KMS-11 (cell line): ENCODE results near the gene LARP4B.

Experiments
- H2AFZ ChIP-seq: fragments of 200-600 bp; sonication (generic); 2 replicates; pipeline ENCODE4 v1.6.1; 2016; ENCODE audit warnings: antibody characterized with exemption, mixed run types, low read depth
- H3K27ac ChIP-seq: fragments of 200-600 bp; sonication (generic); 2 replicates; pipeline ENCODE4 v1.6.1; 2016; ENCODE audit warnings: mild to moderate bottlenecking, mixed run types
- H3K27me3 ChIP-seq: fragments of 200-600 bp; sonication (generic); 2 replicates; pipeline ENCODE4 v1.6.1; 2017; ENCODE audit warnings: mild to moderate bottlenecking, low read depth, mixed run types, moderate library complexity; ENCODE audit not compliant: insufficient read depth
- H3K36me3 ChIP-seq: fragments of 200-600 bp; sonication (generic); 2 replicates; pipeline ENCODE4 v1.6.1; 2017; ENCODE audit warnings: mild to moderate bottlenecking, mixed run types; ENCODE audit not compliant: insufficient read depth
- H3K4me1 ChIP-seq: fragments of 200-600 bp; sonication (generic); 2 replicates; pipeline ENCODE4 v1.6.1; 2016; ENCODE audit warnings: mild to moderate bottlenecking, low read depth, mixed run types; ENCODE audit not compliant: poor library complexity, severe bottlenecking
- H3K4me2 ChIP-seq: fragments of 200-600 bp; sonication (generic); 2 replicates; pipeline ENCODE4 v1.7.0; 2016; ENCODE audit warnings: mild to moderate bottlenecking, mixed run types
- H3K4me3 ChIP-seq: fragments of 200-600 bp; sonication (generic); IDR thresholded peaks from 2 replicates; pipeline ENCODE4 v1.6.1; 2017; ENCODE audit warnings: low read depth, low read length, mixed read lengths; ENCODE audit not compliant: insufficient read depth
- H3K79me2 ChIP-seq: fragments of 200-600 bp; sonication (generic); 2 replicates; pipeline ENCODE4 v1.6.1; 2016; ENCODE audit warnings: low read depth, mixed run types; ENCODE audit not compliant: insufficient read depth
- H3K9ac ChIP-seq: fragments of 200-600 bp; sonication (generic); 2 replicates; pipeline ENCODE4 v1.6.1; 2016; ENCODE audit warnings: mild to moderate bottlenecking, mixed run types
- H4K20me1 ChIP-seq: fragments of 200-600 bp; sonication (generic); 2 replicates; pipeline ENCODE4 v1.6.1; 2016; ENCODE audit warnings: mild to moderate bottlenecking, mixed run types; ENCODE audit not compliant: insufficient read depth
- TF ChIP-seq, protein P1 (sequence below): fragments of 200-600 bp; sonication (generic); conservative IDR thresholded peaks from 2 replicates; pipeline ENCODE4 v1.6.1; 2017; ENCODE audit warnings: low read depth, mild to moderate bottlenecking, antibody characterized with exemption, low read length, moderate library complexity, mixed read lengths

The LARP4B gene

DNA sequence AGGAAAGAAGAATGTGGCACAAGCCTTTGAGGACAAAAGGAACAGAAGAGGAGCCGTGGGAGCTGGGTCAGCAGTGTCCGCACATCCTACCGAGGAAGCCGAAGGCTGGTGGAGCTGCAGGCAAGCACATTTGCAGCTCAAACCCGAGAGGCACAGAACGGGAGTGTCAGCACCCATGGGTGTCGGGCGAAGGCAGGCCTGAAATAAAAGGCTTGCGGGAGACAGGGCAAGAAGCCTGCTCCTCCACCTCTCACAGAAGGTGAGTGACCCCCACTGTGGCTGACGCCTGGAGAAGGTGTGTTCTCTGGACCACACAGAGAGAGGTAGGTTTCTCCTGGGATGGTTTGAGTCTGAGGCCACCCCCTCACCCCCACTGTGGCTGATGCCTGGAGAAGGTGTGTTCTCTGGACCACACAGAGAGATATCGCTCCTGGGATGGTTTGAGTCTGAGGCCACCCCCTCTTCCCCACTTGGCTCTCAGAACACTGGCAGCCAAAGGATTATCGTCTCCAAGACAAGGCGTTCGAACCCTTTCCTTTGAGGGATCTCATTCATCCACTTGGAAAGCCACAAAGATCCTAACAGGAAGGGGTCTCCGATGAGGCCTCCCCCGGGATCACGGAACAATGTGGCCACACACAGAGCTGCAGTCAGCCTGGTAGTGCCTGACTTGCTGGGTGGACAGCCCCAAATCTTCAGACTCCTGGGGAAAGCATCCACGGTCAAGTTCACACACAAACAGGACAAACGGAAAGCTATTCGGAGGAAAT is 35.1 kb upstream of the LARP4B start:
- Histone ChIP-seq H3K9ac (no peak overlapping the region), H3K27ac (no peak overlapping the region), H3K4me1 (no peaks in the 10 kb centered on the region), H3K27me3 (no peaks in the 10 kb centered on the region), H3K4me2 (no peak overlapping the region), H2AFZ (no peak overlapping the region), H3K4me3 (no peak overlapping the region), H3K79me2 (no peaks in the 10 kb centered on the region), H3K36me3 (no peaks in the 10 kb centered on the region), H4K20me1 (no peaks in the 10 kb centered on the region)
- TF ChIP-seq, protein P1, sequence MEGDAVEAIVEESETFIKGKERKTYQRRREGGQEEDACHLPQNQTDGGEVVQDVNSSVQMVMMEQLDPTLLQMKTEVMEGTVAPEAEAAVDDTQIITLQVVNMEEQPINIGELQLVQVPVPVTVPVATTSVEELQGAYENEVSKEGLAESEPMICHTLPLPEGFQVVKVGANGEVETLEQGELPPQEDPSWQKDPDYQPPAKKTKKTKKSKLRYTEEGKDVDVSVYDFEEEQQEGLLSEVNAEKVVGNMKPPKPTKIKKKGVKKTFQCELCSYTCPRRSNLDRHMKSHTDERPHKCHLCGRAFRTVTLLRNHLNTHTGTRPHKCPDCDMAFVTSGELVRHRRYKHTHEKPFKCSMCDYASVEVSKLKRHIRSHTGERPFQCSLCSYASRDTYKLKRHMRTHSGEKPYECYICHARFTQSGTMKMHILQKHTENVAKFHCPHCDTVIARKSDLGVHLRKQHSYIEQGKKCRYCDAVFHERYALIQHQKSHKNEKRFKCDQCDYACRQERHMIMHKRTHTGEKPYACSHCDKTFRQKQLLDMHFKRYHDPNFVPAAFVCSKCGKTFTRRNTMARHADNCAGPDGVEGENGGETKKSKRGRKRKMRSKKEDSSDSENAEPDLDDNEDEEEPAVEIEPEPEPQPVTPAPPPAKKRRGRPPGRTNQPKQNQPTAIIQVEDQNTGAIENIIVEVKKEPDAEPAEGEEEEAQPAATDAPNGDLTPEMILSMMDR: no peak

DNA sequence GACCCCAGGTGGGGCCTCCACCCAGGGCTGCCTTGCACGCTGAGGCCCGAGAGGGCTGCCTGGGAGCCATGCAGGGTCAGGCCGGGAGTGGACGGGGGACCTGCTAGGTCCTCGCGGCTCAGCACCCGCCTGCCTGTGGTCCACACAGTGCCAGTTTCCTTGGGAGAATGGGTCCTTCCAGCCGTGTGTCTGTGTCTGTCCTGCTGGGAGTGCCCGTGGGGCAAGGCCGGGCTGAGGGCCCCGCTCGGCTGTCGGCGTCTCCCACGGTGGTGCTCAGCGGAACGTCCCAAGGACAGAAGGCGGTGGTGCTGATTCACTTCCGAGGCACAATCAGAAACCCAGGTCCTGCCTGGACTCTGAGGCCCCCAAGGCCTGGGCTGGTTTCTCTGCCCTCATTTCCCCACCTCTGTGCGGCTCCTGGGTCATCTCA is 33.5 kb upstream of the LARP4B start:
- H3K4me3 ChIP-seq: no peak overlapping the region
- no peaks in the 10 kb centered on the region for H4K20me1 ChIP-seq
- no peaks in the 10 kb centered on the region for H3K36me3 ChIP-seq
- TF ChIP-seq, protein P1: no peak
- H3K79me2 ChIP-seq: no peaks in the 10 kb centered on the region
- H3K27me3 ChIP-seq: no peaks in the 10 kb centered on the region
- H3K27ac ChIP-seq: no peak overlapping the region
- no peaks in the 10 kb centered on the region for H3K4me1 ChIP-seq
- H2AFZ ChIP-seq: no peak overlapping the region
- H3K4me2 ChIP-seq: no peak overlapping the region
- H3K9ac ChIP-seq: no peak overlapping the region

- H3K36me3 ChIP-seq: no peaks in the 10 kb centered on the region
- no peaks in the 10 kb centered on the region for H4K20me1 ChIP-seq
- H3K4me2 ChIP-seq: no peak overlapping the region
- no peak overlapping the region for H3K4me3 ChIP-seq
- H3K27me3 ChIP-seq: no peaks in the 10 kb centered on the region
- TF ChIP-seq, protein P1: no peak
- H2AFZ ChIP-seq: no peak overlapping the region
- H3K4me1 ChIP-seq: no peaks in the 10 kb centered on the region
- no peak overlapping the region for H3K9ac ChIP-seq
- no peak overlapping the region for H3K27ac ChIP-seq
- H3K79me2 ChIP-seq: no peaks in the 10 kb centered on the region
Measured at GRCh38 chr10:964321-964987, 32.9 kb upstream of the LARP4B start.

GRCh38 chr10:963655-964054 is 32.1 kb upstream of the LARP4B start:
- H4K20me1 ChIP-seq: no peaks in the 10 kb centered on the region
- H3K4me2 ChIP-seq: no peak overlapping the region
- H3K27ac ChIP-seq: no peak overlapping the region
- no peaks in the 10 kb centered on the region for H3K27me3 ChIP-seq
- no peak overlapping the region for H3K9ac ChIP-seq
- no peak overlapping the region for H3K4me3 ChIP-seq
- no peaks in the 10 kb centered on the region for H3K4me1 ChIP-seq
- no peaks in the 10 kb centered on the region for H3K79me2 ChIP-seq
- no peak overlapping the region for H2AFZ ChIP-seq
- no peaks in the 10 kb centered on the region for H3K36me3 ChIP-seq
- TF ChIP-seq, protein P1: no peak
